B cell (primary cell): ENCODE data around the gene CENPX. TPM values are rescaled to one million over a fixed set of nuclear protein-coding genes. Genes with fewer than 3 reads are reported as not detected.

Source experiments
- ATAC-seq: fragments of 200-7000 bp; cut with Tn5 transposase; one replicate; pipeline ENCODE4 v1.10.0; 2021; ENCODE audit warnings: low read depth, mild to moderate bottlenecking, moderate number of reproducible peaks, moderate library complexity
- CTCF ChIA-PET: fragments of 350-600 bp; sonication (Branson Sonifier 250); formaldehyde crosslinking; loops from one replicate; lab custom pipeline; 2021; ENCODE audit warnings: antibody characterized with exemption, inconsistent platforms; lab: Charles Lee
- POLR2A ChIA-PET: fragments of 350-600 bp; sonication (Branson Sonifier 250); formaldehyde crosslinking; loops from one replicate; lab custom pipeline; 2021; ENCODE audit warnings: antibody characterized with exemption; lab: Charles Lee
- DNase-seq: peaks from one replicate; pipeline ENCODE4 v3.0.0; 2013
- H2AFZ ChIP-seq: 2 replicates; pipeline ENCODE4 v1.6.1; 2012; ENCODE audit warnings: mild to moderate bottlenecking, low read depth, low read length; ENCODE audit not compliant: insufficient read depth, poor library complexity, severe bottlenecking
- H3K27ac ChIP-seq, 2 donors: 1 replicate in 1 of 2; 2 replicates in 1 of 2; pipeline ENCODE4 v1.5.1; 2012 to 2013; ENCODE audit warnings: low read length in 2 of 2, mild to moderate bottlenecking in 2 of 2, moderate library complexity in 1 of 2
- H3K27me3 ChIP-seq, 4 experiments: fragments of 200-600 bp in 1 of 4; sonication (generic) in 1 of 4; replicated peaks in 1 of 4; 1 replicate in 2 of 4; 2 replicates in 2 of 4; pipeline versions ENCODE4 v1.6.1 to v1.7.0; 2013 to 2016; ENCODE audit warnings: low read length in 3 of 4, mild to moderate bottlenecking in 2 of 4, mixed read lengths in 1 of 4, moderate library complexity in 1 of 4; ENCODE audit not compliant: insufficient read depth in 4 of 4, control insufficient read depth in 3 of 4; ENCODE audit errors: control extremely low read depth in 1 of 4
- H3K36me3 ChIP-seq, 2 experiments: replicated peaks in 1 of 2; 1 replicate in 1 of 2; 2 replicates in 1 of 2; pipeline versions ENCODE4 v1.6.1 to v1.7.1; 2013; ENCODE audit warnings: low read length in 1 of 2; ENCODE audit not compliant: insufficient read depth in 2 of 2, control insufficient read depth in 1 of 2; ENCODE audit errors: control extremely low read depth in 1 of 2, extremely low read depth in 1 of 2
- H3K4me1 ChIP-seq, 2 donors: fragments of 200-600 bp in 1 of 2; sonication (generic) in 1 of 2; 1 replicate in 1 of 2; 2 replicates in 1 of 2; pipeline versions ENCODE4 v1.5.1 to v1.6.1; 2013 to 2017; ENCODE audit warnings: low read length in 2 of 2; ENCODE audit not compliant: control insufficient read depth in 2 of 2, insufficient read depth in 2 of 2
- H3K4me2 ChIP-seq: replicated peaks from 2 replicates; pipeline ENCODE3; 2012; ENCODE audit warnings: mild to moderate bottlenecking, low read depth, low read length; ENCODE audit not compliant: poor library complexity, severe bottlenecking
- H3K4me3 ChIP-seq, 5 experiments: fragments of 200-600 bp in 1 of 5; sonication (generic) in 1 of 5; 1 replicate in 3 of 5; 2 replicates in 2 of 5; pipeline versions ENCODE4 v1.5.1 to v1.7.0; 2011 to 2016; ENCODE audit warnings: low read length in 4 of 5, mild to moderate bottlenecking in 4 of 5, low read depth in 2 of 5, control low read depth in 1 of 5, moderate library complexity in 1 of 5; ENCODE audit not compliant: insufficient read depth in 1 of 5; ENCODE audit errors: control extremely low read depth in 1 of 5, extremely low read depth in 1 of 5
- H3K79me2 ChIP-seq: fragments of 200-600 bp; sonication (generic); one replicate; pipeline ENCODE4 v1.6.0; 2016; ENCODE audit warnings: low read length; ENCODE audit not compliant: control insufficient read depth, insufficient read depth
- H3K9ac ChIP-seq: fragments of 200-600 bp; sonication (generic); 2 replicates; pipeline ENCODE4 v1.6.1; 2017; ENCODE audit warnings: mild to moderate bottlenecking, low read length, moderate library complexity
- H3K9me3 ChIP-seq, 3 donors: one replicate each; pipeline versions ENCODE4 v1.6.1 to v1.7.1; 2013; ENCODE audit warnings: low read length in 2 of 3; ENCODE audit not compliant: control insufficient read depth in 2 of 3, insufficient read depth in 1 of 3; ENCODE audit errors: control extremely low read depth in 1 of 3
- H4K20me1 ChIP-seq: 2 replicates; pipeline ENCODE4 v1.6.0; 2012; ENCODE audit warnings: mild to moderate bottlenecking, low read length; ENCODE audit not compliant: insufficient read depth, control insufficient read depth, poor library complexity, severe bottlenecking
- H3K27ac Mint-ChIP-seq: one replicate; pipeline ENCODE4 v1.8.0; 2021; ENCODE audit warnings: mixed read lengths
- H3K27me3 Mint-ChIP-seq: one replicate; pipeline ENCODE4 v1.8.0; 2021; ENCODE audit warnings: mixed read lengths
- H3K4me1 Mint-ChIP-seq: one replicate; pipeline ENCODE4 v1.8.0; 2021; ENCODE audit warnings: mixed read lengths
- H3K4me3 Mint-ChIP-seq: one replicate; pipeline ENCODE4 v1.8.0; 2021; ENCODE audit warnings: mixed read lengths
- H3K9me3 Mint-ChIP-seq: one replicate; pipeline ENCODE4 v1.8.0; 2022; ENCODE audit warnings: mixed read lengths; ENCODE audit not compliant: insufficient read depth
- EZH2 ChIP-seq: IDR thresholded peaks from 2 replicates; pipeline ENCODE4 v1.6.1; 2012; ENCODE audit warnings: borderline replicate concordance, low read depth, mild to moderate bottlenecking, moderate library complexity, low read length; ENCODE audit not compliant: insufficient read depth, poor library complexity, severe bottlenecking
- WGBS: methylation state at CpG from one replicate; pipeline ENCODE4 v1.1.5; 2013; ENCODE audit warnings: missing lambda C conversion rate; ENCODE audit not compliant: insufficient coverage; 5-methylcytosine and 5-hydroxymethylcytosine counted together
- intact Hi-C: fragments of 100-400 bp; cut with micrococcal nuclease; formaldehyde crosslinking; loops from one replicate; pipeline ENCODE4 v1.10.0; 2022
- polyA plus RNA-seq: library from polyadenylated mRNA; depleted of rRNA; stranded (reverse); fragments of >200 nt; gene quantifications from 2 replicates; pipeline ENCODE4 v1.2.3, GENCODE V29; 2012
- total RNA-seq, 2 donors: library from RNA; stranded (reverse); fragments of 120-200 nt in 1 of 2; gene quantifications; 1 replicate in 1 of 2; 2 replicates in 1 of 2; pipeline versions ENCODE4 v1.2.3 to v1.2.4, GENCODE V29; 2013 to 2022
- TF ChIP-seq, protein P1 (sequence below): fragments of 200-600 bp; IDR thresholded peaks from one replicate; pipeline ENCODE4 v1.8.0; 2022; ENCODE audit warnings: antibody characterized with exemption, mild to moderate bottlenecking

CENPX gene
- total and polyA plus RNA-seq, 2 donors (not counting 1 experiment from before 2014, with no cell fraction given): 37.0 to 40.1 TPM

DNA sequence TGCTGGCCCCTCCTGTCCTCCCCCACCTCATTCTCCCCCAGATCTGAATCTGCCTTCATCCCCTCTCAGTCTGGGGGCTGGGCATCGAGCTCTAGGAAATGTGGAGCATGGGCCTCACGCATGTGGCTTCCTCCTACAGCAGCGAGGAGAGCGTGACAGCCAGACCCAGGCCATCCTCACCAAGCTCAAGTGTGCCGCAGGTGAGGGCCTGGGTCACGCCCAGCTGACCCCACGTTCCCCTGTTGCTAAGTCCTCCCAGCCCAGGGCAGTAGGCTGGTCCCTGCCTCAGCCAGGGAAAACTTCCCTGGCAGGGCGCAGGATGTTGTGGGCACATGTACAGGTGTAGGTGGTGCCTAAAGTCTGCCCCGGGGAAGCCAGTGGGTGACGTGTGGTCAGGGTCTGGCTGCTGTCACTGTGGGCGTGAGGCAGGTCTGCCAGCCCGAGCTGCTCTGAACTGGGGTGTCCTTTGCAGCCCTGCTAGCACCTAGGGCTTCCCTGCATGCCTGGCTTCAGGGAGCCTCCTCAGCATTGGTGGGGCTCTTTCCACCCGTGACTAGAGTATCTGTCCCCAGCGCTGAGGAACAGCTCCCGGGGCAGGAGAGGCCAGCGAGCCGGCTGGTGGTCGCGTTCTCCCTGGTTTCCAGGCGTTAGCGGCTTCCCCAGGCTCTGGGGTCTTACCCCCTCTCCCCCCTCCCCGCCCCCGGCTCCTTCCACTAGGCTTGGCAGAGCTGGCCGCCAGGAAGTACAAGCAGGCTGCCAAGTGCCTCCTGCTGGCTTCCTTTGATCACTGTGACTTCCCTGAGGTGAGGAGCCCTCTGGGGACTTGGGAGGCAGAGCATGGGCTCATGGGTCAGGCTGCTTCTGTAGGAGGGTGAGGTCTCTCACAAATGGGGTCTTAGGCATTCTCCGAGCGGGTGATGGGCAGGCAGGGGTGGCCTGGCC is 32.6 kb upstream of the CENPX start:
- TF ChIP-seq, protein P1, sequence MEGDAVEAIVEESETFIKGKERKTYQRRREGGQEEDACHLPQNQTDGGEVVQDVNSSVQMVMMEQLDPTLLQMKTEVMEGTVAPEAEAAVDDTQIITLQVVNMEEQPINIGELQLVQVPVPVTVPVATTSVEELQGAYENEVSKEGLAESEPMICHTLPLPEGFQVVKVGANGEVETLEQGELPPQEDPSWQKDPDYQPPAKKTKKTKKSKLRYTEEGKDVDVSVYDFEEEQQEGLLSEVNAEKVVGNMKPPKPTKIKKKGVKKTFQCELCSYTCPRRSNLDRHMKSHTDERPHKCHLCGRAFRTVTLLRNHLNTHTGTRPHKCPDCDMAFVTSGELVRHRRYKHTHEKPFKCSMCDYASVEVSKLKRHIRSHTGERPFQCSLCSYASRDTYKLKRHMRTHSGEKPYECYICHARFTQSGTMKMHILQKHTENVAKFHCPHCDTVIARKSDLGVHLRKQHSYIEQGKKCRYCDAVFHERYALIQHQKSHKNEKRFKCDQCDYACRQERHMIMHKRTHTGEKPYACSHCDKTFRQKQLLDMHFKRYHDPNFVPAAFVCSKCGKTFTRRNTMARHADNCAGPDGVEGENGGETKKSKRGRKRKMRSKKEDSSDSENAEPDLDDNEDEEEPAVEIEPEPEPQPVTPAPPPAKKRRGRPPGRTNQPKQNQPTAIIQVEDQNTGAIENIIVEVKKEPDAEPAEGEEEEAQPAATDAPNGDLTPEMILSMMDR: no peak
- WGBS: 83% methylated on average over 21 of the region's 26 CpGs
- no peak for DNase-seq
- H3K4me1 Mint-ChIP-seq: peaks cover 10% of the 10 kb centered on the region
- peaks cover 0 to 44% of the 10 kb centered on the region in 2 experiments for H3K36me3 ChIP-seq
- no peaks in the 10 kb centered on the region for H3K27me3 Mint-ChIP-seq
- CTCF ChIA-PET: interaction anchor here (1.2 to 1.6 kb wide), 2 partner anchors 11 to 96 kb away, joined by 3 to 4 read pairs; partner anchors contain the start of gene DUS1L
- H3K9me3 ChIP-seq: no peaks in the 10 kb centered on the region
- peak overlapping the region; percentile 32 for H3K4me3 Mint-ChIP-seq
- POLR2A ChIA-PET: no interaction called here
- peaks cover 19% of the 10 kb centered on the region for H4K20me1 ChIP-seq
- no peak overlapping the region for H3K4me2 ChIP-seq
- H2AFZ ChIP-seq: no peak overlapping the region
- no peak overlapping the region for H3K27ac Mint-ChIP-seq
- H3K27me3 ChIP-seq: no peaks in the 10 kb centered on the region
- no peak for ATAC-seq
- peaks cover 28% of the 10 kb centered on the region for H3K79me2 ChIP-seq
- H3K4me1 ChIP-seq: peaks cover 20 to 28% of the 10 kb centered on the region in 2 donors
- no peak overlapping the region for H3K4me3 ChIP-seq
- H3K9me3 Mint-ChIP-seq: no peaks in the 10 kb centered on the region
- no peak overlapping the region for H3K9ac ChIP-seq
- intact Hi-C loops: no loop called here
- H3K27ac ChIP-seq: no peak overlapping the region

DNA sequence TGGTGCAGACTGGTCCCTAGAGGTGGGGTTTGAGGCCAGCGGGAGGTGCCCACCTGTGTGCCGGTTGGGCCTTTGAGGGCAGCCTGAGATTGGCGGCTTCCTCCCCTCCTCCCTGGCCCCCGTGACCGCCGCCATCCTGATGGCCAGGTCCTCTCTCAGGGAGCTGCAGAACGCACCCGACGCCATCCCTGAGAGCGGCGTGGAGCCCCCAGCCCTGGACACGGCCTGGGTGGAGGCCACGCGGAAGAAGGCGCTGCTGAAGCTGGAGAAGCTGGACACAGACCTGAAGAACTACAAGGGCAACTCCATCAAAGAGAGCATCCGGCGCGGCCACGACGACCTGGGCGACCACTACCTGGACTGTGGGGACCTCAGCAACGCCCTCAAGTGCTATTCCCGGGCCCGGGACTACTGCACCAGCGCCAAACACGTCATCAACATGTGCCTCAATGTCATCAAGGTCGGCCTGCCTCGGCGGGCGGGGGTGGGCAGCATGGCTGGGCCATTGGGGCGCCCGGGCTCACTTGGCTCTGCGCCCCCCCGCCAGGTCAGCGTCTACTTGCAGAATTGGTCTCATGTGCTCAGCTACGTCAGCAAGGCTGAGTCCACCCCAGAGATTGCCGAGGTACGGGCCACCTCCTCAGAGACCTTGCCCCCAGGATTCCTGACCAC is 31.8 kb upstream of the CENPX start:
- no peak for ATAC-seq
- H3K4me3 ChIP-seq: no peak overlapping the region
- WGBS: 98% methylated on average over 38 of the region's 38 CpGs
- peaks cover 20 to 34% of the 10 kb centered on the region in 2 donors for H3K4me1 ChIP-seq
- CTCF ChIA-PET: interaction anchor here (1.2 to 1.6 kb wide), 2 partner anchors 11 to 95 kb away, joined by 3 to 4 read pairs; partner anchors contain the start of gene DUS1L
- no peak overlapping the region for H3K4me2 ChIP-seq
- Mint-ChIP-seq H3K27me3 (no peaks in the 10 kb centered on the region), H3K9me3 (no peaks in the 10 kb centered on the region), H3K4me3 (peak overlapping the region; percentile 41), H3K4me1 (peaks cover 11% of the 10 kb centered on the region), H3K27ac (no peak overlapping the region)
- DNase-seq: no peak
- POLR2A ChIA-PET: no interaction called here
- no peak for TF ChIP-seq EZH2
- TF ChIP-seq, protein P1: no peak
- peaks cover 19% of the 10 kb centered on the region for H4K20me1 ChIP-seq
- H3K9ac ChIP-seq: no peak overlapping the region
- no peaks in the 10 kb centered on the region for H3K27me3 ChIP-seq
- intact Hi-C loops: no loop called here
- H3K79me2 ChIP-seq: peaks cover 29% of the 10 kb centered on the region
- H3K36me3 ChIP-seq: peaks cover 0 to 38% of the 10 kb centered on the region in 2 experiments
- no peak overlapping the region for H3K27ac ChIP-seq
- no peaks in the 10 kb centered on the region for H3K9me3 ChIP-seq
- no peak overlapping the region for H2AFZ ChIP-seq
